ENCODE results near the gene JAZF1. TPM values are rescaled to one million over a fixed set of nuclear protein-coding genes. Genes with fewer than 3 reads are reported as not detected.

Gene JAZF1
- total and polyA plus RNA-seq, 9 donors = 10.4 to 36.0 (median 19.9) TPM

GRCh38 chr7:27967639-27968038 lies 213.0 kb downstream of the JAZF1 start:
- WGBS, 3 donors = 94 to 100% (median 99%) methylated on average over 1 of the region's 1 CpG
- Histone ChIP-seq H3K4me3 (no peak overlapping the region), H3K27ac (no peak overlapping the region), H3K27me3 (no peaks in the 10 kb centered on the region), H3K4me1 (ENCODE audit: insufficient read depth) (no peaks in the 10 kb centered on the region), H3K9me3 (no peaks in the 10 kb centered on the region), H3K36me3 (no peaks in the 10 kb centered on the region)
- intact Hi-C loops (cut with DNase I) = no loop called here
- no peak for TF ChIP-seq EP300 (IDR thresholded peaks at IDR 0.05)
- TF ChIP-seq POLR2A (IDR thresholded peaks at IDR 0.05) = no peak
- TF ChIP-seq CTCF (IDR thresholded peaks at IDR 0.05) = no peak
- no peak for DNase-seq

GRCh38 chr7:27966219-27966780 lies 214.3 kb downstream of the JAZF1 start:
- Histone ChIP-seq H3K9me3 (no peaks in the 10 kb centered on the region), H3K4me1 (ENCODE audit: insufficient read depth) (no peaks in the 10 kb centered on the region), H3K36me3 (no peaks in the 10 kb centered on the region), H3K27me3 (no peaks in the 10 kb centered on the region), H3K27ac (no peak overlapping the region), H3K4me3 (no peak overlapping the region)
- no peak for DNase-seq
- 74 to 81% (median 75%) methylated on average over 3 of the region's 3 CpGs for WGBS, 3 donors
- intact Hi-C loops (cut with DNase I) = no loop called here
- TF ChIP-seq EP300 (IDR thresholded peaks at IDR 0.05) (no peak), POLR2A (IDR thresholded peaks at IDR 0.05) (no peak)

GRCh38 chr7:27965650-27966049 lies 214.9 kb downstream of the JAZF1 start:
- no peak for TF ChIP-seq POLR2A (IDR thresholded peaks at IDR 0.05)
- no peak for TF ChIP-seq CTCF (IDR thresholded peaks at IDR 0.05)
- no peak for TF ChIP-seq EP300 (IDR thresholded peaks at IDR 0.05)
- WGBS, 3 donors = 30 to 62% (median 56%) methylated on average over 2 of the region's 2 CpGs

GRCh38 chr7:27964820-27965219 lies 215.8 kb downstream of the JAZF1 start:
- intact Hi-C loops (cut with DNase I) = no loop called here
- H3K4me1 ChIP-seq (ENCODE audit: insufficient read depth) = no peaks in the 10 kb centered on the region
- WGBS, 3 donors = 91 to 95% (median 95%) methylated on average over 3 of the region's 3 CpGs

More at GRCh38 chr7:27965650-27966049, 214.9 kb downstream of the JAZF1 start:
- Histone ChIP-seq H3K27me3 (no peaks in the 10 kb centered on the region), H3K4me1 (ENCODE audit: insufficient read depth) (no peaks in the 10 kb centered on the region), H3K4me3 (no peak overlapping the region), H3K27ac (no peak overlapping the region), H3K36me3 (no peaks in the 10 kb centered on the region), H3K9me3 (no peaks in the 10 kb centered on the region)
- intact Hi-C loops (cut with DNase I) = no loop called here
- no peak for DNase-seq

More at GRCh38 chr7:27964820-27965219, 215.8 kb downstream of the JAZF1 start:
- no peak for TF ChIP-seq POLR2A (IDR thresholded peaks at IDR 0.05)
- no peak for TF ChIP-seq CTCF (IDR thresholded peaks at IDR 0.05)
- TF ChIP-seq EP300 (IDR thresholded peaks at IDR 0.05) = no peak
- Histone ChIP-seq H3K27ac (no peak overlapping the region), H3K36me3 (no peaks in the 10 kb centered on the region), H3K27me3 (no peaks in the 10 kb centered on the region), H3K9me3 (no peaks in the 10 kb centered on the region), H3K4me3 (no peak overlapping the region)
- no peak for DNase-seq
